Astrocyte (in vitro differentiated cells and primary cell): ENCODE data around the gene CCND1.

Experiments used
- EZH2 ChIP-seq: IDR thresholded peaks from 2 replicates; pipeline ENCODE4 v1.6.1; 2012; ENCODE audit warnings: mild to moderate bottlenecking, low read length, inconsistent platforms; ENCODE audit not compliant: insufficient read depth
- TF ChIP-seq, protein P1 (sequence below): IDR thresholded peaks from 2 replicates; pipeline ENCODE4 v1.5.1; 2011; ENCODE audit warnings: low read depth, mild to moderate bottlenecking, inconsistent platforms, low read length, moderate library complexity; ENCODE audit not compliant: insufficient read depth

DNA sequence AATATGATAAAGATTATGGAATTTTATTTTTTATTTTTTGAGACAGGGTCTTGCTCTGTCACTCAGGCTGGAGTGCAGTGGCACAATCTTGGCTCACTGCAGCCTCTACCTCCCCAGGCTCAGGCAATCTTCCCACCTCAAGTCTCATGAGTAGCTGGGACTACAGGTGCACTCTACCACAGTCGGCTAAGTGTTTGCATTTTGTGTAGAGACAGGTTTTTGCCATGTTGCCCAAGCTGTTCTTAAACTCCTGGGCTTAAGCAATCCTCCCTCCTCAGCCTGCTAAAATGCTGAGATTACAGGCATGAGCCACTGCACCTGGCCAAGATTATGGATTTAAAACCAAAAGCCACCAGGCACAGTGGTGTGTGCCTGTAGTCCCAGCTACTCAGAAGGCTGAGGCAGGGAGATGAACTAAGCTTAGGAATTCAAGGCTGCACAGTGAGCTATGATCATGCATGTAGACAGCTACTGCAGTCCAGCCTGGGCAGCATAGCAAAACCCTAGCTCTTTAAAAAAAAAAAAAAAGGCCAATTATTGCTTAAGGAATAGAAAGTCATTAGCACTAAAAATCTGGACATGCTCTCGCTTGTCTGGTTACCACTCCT is 20.2 kb upstream of the CCND1 start:
- TF ChIP-seq, protein P1, sequence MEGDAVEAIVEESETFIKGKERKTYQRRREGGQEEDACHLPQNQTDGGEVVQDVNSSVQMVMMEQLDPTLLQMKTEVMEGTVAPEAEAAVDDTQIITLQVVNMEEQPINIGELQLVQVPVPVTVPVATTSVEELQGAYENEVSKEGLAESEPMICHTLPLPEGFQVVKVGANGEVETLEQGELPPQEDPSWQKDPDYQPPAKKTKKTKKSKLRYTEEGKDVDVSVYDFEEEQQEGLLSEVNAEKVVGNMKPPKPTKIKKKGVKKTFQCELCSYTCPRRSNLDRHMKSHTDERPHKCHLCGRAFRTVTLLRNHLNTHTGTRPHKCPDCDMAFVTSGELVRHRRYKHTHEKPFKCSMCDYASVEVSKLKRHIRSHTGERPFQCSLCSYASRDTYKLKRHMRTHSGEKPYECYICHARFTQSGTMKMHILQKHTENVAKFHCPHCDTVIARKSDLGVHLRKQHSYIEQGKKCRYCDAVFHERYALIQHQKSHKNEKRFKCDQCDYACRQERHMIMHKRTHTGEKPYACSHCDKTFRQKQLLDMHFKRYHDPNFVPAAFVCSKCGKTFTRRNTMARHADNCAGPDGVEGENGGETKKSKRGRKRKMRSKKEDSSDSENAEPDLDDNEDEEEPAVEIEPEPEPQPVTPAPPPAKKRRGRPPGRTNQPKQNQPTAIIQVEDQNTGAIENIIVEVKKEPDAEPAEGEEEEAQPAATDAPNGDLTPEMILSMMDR: no peak
- no peak for TF ChIP-seq EZH2
